GM19324 (cell line): ENCODE results near the gene PTPRN2.
"Not testable (repeated sequence)": the region's sequence is repeated elsewhere in the genome, so short reads cannot be mapped to it uniquely, and the experiment has no call there.

Experiments used
- ATAC-seq: cut with Tn5 transposase; IDR thresholded peaks from one replicate; pipeline ENCODE4 v1.9.1; 2021; ENCODE audit warnings: mild to moderate bottlenecking, moderate library complexity; ENCODE audit not compliant: unreplicated experiment, low FRiP score

Gene PTPRN2

DNA sequence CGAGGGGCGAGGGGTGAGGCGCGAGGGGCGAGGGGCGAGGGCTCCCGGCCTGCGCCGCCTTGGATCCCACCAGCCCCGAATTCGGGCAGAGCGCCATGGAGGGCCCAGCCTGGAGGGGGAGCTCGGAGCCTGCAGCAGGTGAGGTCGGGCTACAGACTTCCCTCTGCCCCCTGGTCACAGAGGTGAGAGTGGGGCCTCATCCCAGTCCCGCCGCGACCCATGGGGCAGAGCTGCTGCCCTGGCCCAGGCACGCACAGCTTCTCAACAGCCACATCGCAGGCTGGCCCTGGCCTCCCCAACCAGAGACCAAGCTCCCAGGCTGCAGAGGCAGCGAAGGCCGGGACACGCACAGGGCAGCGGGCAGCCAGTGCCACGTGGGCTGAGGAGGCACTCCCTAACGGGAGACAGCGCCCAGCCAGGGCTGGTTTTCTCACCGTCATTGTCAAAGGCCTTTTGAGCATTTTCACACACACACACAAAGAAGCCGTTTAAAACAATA lies 191.8 kb downstream of the PTPRN2 start:
- no peak for ATAC-seq

DNA sequence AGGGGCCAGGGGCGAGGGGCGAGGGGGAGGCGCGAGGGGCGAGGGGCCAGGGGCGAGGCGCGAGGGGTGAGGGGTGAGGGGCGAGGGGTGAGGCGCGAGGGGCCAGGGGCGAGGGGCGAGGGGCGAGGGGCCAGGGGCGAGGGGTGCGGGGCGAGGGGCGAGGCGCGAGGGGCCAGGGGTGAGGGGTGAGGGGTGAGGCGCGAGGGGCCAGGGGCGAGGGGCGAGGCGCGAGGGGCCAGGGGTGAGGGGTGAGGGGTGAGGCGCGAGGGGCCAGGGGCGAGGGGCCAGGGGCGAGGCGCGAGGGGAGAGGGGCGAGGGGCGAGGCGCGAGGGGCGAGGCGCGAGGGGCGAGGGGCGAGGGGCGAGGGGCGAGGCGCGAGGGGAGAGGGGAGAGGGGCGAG lies 192.3 kb downstream of the PTPRN2 start:
- no peak for ATAC-seq

DNA sequence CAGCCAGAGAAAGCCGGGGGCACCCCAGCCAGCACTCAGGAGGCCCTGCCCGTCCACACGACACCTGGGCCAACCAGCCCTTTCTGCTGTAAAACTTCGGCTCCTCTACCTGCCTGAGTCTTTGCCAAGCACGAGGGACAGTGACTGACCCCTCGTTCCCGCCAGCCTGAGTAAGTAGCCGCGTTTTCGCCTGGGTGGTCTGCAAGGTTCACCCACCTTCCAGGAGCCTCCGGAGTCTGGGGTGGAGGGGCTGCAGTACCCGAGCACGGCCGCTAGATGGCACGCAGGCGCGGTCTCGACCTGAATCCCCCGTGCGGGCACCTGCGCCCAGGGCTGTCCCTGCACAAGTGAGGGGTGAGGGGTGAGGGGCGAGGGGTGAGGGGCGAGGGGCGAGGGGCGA lies 192.7 kb downstream of the PTPRN2 start:
- ATAC-seq, result no peak

DNA sequence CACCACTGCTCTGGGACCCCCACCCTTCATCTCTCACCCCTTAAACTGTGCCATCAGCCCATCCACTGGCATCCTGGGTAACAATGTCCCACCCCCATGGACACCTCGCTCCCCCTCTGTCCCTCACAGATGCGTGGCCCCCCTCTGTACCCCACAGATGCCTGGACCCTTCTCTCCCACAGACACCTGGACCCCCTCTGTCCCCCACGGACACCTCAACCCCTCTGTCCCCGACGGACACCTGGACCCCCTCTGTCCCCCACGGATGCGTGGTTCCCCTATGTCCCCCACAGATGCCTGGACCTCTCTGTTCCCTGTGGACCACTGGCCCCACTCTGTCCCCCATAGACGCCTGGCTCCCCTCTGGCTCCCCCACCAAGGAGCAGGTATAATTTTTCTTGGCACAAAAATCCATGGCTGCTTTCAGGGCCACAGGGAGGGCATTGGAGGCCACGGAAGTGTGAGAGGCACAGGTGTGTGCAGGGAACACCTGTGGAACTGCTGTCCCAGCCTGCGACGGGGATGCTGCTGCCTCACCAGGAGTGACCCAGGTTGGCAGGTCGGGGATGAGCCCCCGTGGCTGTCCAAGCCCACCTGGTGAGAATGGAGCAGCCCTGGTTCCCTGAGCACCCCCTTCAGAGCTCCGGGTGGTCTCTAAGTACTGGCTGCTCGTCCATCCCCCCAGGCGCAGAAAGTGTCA lies 193.5 kb downstream of the PTPRN2 start:
- ATAC-seq, result no peak

DNA sequence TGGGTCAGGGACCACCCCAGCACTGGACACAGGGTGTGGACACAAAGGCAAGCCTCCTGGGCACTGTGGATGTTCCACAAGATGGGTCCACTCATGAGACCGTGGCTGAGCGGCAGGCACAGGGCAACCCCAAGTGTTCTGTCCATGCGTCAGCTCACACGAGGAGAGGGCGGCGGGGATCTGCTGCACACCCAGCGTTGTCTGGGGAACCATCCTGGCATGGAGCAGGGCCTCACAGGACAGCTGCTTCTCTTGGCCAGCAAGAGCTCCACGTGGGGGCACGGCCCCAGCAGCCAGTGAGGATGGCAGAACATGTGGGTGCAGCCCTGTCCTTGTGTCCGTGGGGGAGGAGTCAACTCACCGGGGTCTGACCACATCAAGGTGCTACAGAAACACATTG lies 195.4 kb downstream of the PTPRN2 start:
- ATAC-seq, result no peak

DNA sequence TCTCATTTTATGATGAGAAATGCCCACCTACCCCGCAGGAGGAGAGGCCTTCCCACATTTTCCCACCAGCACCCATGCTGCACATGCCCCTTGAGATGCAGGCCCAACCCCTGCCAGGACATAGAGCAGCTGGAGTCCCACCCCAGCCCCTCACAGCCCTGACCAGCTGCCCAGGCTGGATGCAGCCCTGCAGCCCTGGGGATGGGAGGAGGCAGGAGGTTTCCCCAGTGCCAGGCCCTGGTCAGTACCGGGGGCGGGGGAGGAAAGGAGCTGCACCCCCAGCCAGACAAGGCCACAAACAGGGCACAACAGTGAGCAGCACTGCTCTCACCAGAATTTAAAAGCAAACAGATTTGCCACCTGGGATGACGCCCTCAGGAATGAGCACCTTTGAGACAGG lies 196.1 kb downstream of the PTPRN2 start:
- no peak for ATAC-seq

DNA sequence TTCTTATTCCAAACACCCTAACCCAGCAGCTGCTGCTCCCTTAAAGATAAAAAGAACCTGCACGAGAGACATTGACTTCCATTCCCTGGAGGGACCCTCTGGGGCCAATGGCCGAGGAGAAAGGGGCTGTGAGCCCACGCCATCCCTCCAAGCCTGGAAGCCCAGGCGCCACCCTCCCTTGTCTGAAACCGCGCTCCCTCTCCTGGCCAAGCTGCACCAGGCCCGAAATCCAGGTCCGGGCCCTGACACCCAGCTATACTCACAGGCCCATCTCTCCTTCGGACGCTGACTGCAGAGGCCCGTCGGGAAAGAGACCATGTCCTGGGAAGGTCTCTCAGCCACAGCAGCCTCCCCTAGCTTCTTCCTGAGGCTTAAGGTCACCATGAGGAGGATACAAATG lies 196.5 kb downstream of the PTPRN2 start:
- ATAC-seq, result no peak

DNA sequence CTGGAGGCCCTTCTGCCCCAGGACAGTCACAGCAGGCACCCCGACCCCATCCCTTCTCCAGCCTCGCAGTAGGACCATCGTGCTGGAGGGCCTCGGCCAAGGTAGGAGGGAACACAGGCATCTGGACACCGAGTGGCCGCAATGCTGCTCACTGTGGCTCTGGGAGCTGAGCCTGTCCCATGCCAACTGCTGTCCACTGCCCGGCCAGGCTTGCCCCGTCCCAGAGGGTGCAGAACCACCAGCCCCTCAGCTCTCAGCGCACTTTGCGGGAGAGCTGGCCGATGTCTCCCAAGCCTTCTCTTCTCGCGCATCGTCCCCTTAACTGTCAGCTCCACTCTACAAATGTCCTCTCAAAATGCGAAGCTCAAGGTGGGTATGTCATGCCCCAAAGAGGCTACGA lies 197.2 kb downstream of the PTPRN2 start:
- ATAC-seq, result no peak

DNA sequence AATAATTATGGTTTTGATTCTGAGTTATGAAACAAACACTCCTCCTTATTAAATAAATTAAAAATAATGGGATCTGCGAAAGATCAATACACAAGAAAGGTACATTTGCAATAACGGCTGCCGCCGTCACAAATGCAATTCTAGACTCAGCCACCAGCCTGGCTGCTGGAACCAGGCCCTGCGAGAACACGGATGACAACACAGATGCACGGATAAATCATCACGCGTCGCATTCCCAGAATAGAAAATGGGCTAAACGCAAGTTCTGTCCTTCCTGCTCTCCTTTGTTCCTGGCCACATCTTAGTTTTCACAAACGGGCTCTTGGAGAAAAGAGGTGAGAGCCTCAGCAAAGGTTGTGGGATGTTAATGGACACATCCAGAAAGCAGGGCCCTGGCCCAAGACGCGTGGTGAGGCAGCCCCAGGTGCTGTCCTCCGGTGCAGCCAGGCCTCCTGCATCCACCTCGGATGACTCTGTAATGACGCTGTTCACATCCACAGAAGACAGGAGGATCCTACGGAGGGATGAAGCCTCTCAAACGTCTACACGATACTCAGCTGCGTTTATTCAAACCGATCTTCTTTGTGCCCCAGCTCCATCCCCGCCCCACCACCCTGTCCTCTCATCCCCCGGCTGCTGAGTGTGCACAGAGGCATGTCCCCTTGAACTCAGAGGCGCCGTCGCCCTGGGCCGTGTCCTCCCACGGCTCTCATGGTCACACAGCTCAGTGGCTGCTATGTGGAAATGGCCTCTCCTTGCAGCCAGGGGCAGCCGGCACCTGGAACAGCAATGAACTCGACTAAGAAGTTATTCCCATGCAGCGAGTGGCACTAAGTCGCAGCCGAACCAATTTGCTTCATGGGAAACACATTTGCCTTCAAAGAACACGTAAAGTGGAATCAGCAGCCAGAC lies 197.9 kb downstream of the PTPRN2 start:
- ATAC-seq, result no peak

DNA sequence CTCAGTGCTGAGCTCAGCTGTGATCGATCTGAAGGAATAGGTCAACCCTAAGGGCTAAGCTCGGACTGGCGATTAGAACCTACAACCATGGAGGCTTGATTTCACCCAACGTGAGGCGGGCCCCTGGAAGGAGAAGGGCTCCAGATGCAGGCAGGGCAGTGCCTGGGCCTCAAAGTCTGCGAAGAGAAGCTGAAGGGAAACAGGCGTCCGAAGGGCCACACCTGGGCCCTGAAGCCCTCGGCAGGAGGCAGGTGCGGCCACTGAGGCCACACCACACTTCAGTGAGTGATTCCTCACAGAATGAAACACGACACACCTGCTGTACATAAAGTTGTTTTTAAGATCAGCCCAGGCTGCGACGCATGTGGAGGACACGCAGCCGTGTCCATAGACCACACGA lies 198.7 kb downstream of the PTPRN2 start:
- ATAC-seq, result no peak

DNA sequence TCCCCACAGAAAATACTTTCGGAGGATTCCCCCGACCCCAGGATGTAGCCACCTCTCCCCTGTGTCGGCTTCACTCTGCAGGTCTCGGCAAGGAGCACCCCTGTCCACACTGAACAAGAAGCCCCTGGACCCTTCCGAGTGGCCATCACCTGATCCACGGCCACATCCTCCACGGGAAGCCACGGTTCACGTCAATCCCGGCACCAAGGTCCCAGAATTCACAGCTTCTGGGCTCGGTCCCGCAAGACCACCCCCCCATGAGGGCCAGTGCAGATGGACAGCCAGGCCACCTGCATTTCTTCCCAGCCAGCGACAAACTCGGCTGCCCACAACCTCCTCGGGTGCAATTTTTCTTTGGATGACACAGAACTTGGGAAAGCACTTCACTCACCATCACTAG lies 199.6 kb downstream of the PTPRN2 start:
- ATAC-seq, result no peak

DNA sequence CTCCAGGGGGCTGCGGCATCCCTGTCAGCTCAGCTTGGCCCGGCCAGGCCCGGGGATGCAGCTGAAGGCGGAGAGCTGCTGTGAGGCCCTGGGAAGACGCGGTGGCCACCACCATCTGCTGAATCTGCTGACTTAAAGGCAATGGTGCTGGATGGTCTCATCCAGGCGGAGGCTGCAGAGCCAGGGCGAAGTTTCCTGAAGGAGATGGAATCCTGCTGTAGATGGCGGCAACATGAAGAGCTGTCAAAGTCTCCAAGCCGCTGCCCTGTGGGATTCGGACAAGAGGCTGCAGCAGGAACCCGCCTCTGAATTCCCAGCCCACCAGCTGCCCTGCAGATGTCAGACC lies 200.1 kb downstream of the PTPRN2 start:
- no peak for ATAC-seq

DNA sequence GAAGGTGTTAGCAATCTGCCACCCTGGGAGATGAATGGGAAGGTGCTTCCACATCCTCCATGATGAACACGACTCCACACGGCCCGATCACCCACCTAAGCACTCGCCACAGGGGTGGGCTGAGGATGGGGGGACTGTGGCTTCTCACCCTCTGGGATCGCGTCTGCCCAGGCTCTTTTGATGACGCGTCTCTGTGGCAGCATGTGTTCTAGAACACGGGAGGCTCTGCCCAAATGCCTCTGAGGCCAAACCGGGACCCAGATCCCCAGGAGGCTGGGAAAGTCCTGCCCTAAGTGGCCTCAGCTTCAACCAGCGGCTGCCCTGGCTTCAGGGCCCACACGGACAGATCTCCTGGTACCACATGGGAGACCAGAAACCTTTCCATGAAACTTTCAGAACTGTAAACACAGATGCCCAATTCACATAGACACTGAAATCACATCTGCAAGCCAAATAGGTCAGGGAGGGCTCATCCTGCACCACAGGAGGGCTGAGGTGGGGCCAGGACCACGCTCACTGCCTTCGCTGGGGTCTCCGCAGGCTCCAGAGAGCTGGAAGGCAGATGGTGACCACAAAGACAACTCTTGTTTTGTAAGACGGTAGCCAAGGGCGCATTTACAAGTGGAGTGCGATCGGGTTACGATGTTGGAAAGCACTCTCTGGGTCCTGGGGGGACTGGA lies 200.6 kb downstream of the PTPRN2 start:
- no peak for ATAC-seq

DNA sequence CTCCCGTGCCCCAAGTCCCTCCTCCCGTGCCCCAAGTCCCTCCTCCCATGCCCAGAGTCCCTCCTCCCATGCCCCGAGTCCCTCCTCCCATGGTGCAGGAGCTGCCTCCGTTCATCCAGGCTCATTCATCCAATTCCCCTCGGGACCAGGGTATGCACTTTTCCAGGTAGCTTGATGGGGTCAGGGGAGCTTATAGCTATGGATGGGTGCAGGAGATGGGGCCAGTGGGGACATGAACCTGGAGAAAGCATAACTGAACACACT lies 201.3 kb downstream of the PTPRN2 start:
- no peak for ATAC-seq

DNA sequence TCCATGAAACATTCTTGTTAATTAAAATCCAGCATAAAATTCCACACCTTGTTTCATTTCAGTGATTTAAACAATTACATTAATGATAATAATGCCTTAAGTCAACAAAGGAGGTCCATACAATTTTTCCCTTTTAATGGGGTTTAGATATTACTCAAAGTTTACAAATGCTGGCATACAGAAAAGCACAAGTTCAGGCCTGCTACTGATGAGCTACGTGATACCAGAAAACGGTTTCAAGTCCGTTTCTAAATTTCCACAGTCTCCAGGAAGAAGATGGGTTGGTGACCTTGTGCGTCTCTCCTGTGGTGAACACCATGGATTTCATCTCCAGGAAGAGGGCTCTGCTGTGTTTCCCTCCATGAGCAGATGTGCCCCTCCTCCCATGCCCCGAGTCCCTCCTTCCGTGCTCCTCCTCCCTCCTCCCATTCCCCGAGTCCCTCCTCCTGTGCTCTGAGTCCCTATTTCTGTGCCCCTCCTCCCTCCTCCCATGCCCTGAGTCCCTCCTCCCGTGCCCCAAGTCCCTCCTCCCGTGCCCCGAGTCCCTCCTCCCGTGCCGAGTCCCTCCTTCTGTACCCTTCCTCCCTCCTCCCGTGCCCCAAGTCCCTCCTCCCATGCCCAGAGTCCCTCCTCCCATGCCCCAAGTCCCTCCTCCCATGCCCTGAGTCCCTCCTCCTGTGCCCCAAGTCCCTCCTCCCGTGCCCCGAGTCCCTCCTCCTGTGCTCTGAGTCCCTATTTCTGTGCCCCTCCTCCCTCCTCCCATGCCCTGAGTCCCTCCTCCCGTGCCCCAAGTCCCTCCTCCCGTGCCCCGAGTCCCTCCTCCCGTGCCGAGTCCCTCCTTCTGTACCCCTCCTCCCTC lies 201.9 kb downstream of the PTPRN2 start:
- ATAC-seq, result not testable (repeated sequence)

DNA sequence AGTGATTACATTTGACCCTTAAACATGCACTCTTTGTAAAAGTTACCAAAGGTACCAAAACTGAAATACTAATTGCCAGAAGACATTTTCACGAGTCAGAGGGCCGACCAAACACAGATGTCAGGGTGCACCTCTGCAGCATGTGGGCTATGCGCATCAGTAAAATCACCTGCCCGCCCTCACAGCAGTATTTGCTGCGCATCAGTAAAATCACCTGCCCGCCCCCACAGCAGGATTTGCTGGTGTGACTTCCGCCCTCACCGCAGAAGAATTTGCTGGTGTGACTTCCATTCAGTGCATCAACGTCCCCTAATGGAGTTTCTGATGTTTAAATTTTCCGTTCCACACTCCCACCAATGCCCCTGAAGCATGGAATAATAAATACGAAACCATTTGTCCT lies 202.9 kb downstream of the PTPRN2 start:
- no peak for ATAC-seq

DNA sequence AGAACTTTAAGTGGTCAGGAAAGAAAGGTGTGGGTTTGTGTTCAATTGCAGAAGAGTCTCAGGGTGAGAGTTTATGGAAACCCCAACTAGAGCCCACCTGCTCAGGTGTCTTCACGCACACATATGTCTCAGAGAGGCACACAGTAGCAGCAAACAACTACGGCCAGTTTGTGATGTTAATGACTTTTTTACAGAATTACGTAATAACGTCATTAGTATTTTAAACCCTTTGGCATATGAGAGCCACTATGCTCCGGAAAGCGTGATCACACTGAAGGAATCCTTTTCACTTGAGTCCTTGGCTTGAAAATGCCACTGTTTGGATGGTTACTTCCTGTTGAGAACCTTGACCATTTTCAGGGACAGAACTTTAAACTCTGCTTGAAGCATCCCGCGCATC lies 204.0 kb downstream of the PTPRN2 start:
- ATAC-seq, result no peak

DNA sequence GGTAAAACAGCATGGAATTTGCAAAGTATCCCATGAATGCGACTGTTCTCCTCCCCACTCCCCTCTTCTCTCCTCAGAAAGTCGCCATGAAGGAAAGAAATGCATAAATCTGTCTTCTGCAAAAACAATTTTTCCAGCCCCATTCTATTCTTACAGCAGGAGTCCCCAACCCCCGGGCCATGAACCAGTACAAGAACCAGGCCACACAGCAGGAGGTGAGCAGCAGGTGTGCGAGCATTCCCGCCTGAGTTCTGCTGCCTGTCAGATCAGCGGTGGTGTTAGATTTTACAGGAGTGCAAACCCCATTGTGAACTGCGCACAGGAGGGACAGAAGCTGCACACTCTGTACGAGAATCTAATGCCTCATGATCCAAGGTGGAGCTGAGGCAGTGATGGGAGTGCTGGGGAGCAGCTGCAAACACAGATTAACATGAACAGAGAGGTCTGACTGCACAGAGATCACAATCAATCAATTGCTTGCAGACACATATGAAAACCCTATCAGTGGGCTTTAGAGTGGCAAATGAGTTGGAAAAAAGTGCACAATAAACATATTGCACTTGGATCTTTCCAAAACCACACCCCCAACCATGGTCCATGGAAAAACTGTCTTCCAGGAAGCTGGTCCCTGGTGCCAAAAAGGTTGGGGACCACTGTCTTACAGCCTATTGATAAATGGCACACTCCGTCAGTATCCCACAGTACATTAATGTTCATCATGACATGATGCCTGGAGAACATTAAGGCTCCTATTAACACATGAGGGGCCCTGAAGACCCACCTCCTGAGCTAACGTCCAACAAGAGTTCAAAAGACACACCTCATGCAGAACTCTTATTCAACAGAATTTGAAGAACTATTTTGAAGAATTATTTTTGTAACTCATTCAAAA lies 205.0 kb downstream of the PTPRN2 start:
- ATAC-seq, result no peak

DNA sequence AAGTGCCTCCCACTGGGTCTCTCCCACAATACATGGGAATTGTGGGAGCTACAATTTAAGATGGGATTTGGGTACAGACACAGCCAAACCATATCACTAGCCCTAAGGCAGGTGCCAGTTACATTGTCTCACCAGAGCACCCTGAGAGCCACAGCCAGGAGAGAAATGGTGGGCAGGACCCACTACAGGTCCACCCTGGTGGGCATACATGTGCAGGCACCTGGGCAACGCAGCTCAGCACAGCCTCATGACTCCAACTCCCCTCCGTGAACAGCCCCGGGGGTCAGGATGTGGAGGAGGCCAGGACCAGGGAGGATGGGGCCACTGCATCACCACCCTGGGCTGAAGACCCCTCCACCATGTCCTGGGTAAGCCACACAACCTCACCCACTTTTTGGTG lies 205.7 kb downstream of the PTPRN2 start:
- ATAC-seq, result no peak

DNA sequence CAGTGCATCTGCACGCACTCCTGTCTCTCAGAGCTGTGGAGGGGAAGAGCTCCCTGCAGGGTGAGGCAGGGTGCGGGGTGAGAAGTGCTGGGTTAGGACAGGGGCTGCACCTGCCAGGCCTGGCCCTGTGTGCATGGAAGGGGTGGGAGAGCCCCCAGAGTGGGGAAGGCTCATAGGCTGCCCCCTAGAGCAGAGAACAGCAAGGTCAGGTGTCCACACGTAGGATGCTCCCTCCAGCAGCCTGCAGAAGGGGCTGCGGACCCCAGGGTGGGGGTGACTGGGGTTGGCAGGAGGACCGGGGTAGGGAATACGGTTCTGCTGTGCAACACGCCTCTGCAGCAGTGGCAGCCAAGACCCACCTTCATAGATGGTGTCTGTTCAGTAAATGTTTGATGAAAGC lies 208.6 kb downstream of the PTPRN2 start:
- ATAC-seq, result no peak
